ENCODE results near the gene SKA2.
"Not testable (repeated sequence)": the region's sequence is repeated elsewhere in the genome, so short reads cannot be mapped to it uniquely, and the experiment has no call there.

SKA2 gene

GRCh38 chr17:59151006-59151405 is 4.0 kb downstream of the SKA2 start:
- no peak for DNase-seq

GRCh38 chr17:59149841-59150511 is 5.0 kb downstream of the SKA2 start:
- no peak for DNase-seq

GRCh38 chr17:59149051-59149450 is 5.9 kb downstream of the SKA2 start:
- DNase-seq, result no peak

- no peak for DNase-seq
These were observed 9.4 kb downstream of the SKA2 start for GRCh38 chr17:59145571-59146096.

GRCh38 chr17:59141860-59142259 is 13.1 kb downstream of the SKA2 start:
- no peak for DNase-seq

GRCh38 chr17:59139939-59140338 is 15.0 kb downstream of the SKA2 start:
- DNase-seq, result no peak

- not testable (repeated sequence) for DNase-seq
These were observed 16.6 kb downstream of the SKA2 start for GRCh38 chr17:59138339-59138738.

- DNase-seq, result no peak
These were observed 23.9 kb downstream of the SKA2 start for GRCh38 chr17:59131131-59131530.

- DNase-seq, result no peak
These were observed 25.2 kb downstream of the SKA2 start for GRCh38 chr17:59129814-59130213.

- no peak for DNase-seq
These were observed 28.1 kb downstream of the SKA2 start for GRCh38 chr17:59126809-59127417.

GRCh38 chr17:59124665-59125064 is 30.3 kb downstream of the SKA2 start:
- no peak for DNase-seq

- no peak for DNase-seq
These were observed 33.0 kb downstream of the SKA2 start for GRCh38 chr17:59121901-59122480.

- no peak for DNase-seq
These were observed 39.5 kb downstream of the SKA2 start for GRCh38 chr17:59115474-59115873.

- no peak for DNase-seq
These were observed 43.4 kb downstream of the SKA2 start for GRCh38 chr17:59111539-59111938.

- DNase-seq, result no peak
These were observed 44.0 kb downstream of the SKA2 start for GRCh38 chr17:59110973-59111372.

GRCh38 chr17:59108400-59109102 is 46.4 kb downstream of the SKA2 start:
- DNase-seq, result no peak

- no peak for DNase-seq
These were observed 47.7 kb downstream of the SKA2 start for GRCh38 chr17:59107306-59107670.

GRCh38 chr17:59106463-59107305 is 48.3 kb downstream of the SKA2 start, which contains the start of gene TRIM37:
TSS of gene TRIM37 (minus strand) at chr17:59106880. CDS start at chr17:59106461, 419 bp downstream.
- DNase-seq, result peak; percentile 98

- peak; percentile 72 to 75 for DNase-seq
These were observed 49.0 kb downstream of the SKA2 start for GRCh38 chr17:59105852-59106462.

- DNase-seq, result no peak
These were observed 53.8 kb downstream of the SKA2 start for GRCh38 chr17:59101178-59101577.

- DNase-seq, result no peak
These were observed 57.1 kb downstream of the SKA2 start for GRCh38 chr17:59097876-59098275.
